GM19463 (cell line): ENCODE results near the gene SIK3.

Experiments used
- ATAC-seq: cut with Tn5 transposase; IDR thresholded peaks from one replicate; pipeline ENCODE4 v1.9.1; 2021; ENCODE audit warnings: mild to moderate bottlenecking, moderate library complexity; ENCODE audit not compliant: unreplicated experiment

SIK3 gene

GRCh38 chr11:117080370-117080769, 17.9 kb downstream of the SIK3 start:
- no peak for ATAC-seq

- ATAC-seq = no peak
These were observed 21.1 kb downstream of the SIK3 start for GRCh38 chr11:117076941-117077691.

- ATAC-seq = no peak
These were observed 23.0 kb downstream of the SIK3 start for GRCh38 chr11:117075186-117075585.

GRCh38 chr11:117074119-117074518, 24.1 kb downstream of the SIK3 start:
- ATAC-seq = no peak

- no peak for ATAC-seq
These were observed 24.7 kb downstream of the SIK3 start for GRCh38 chr11:117073539-117073938.

GRCh38 chr11:117072517-117073461, 25.4 kb downstream of the SIK3 start:
- ATAC-seq = peak; percentile 58

- no peak for ATAC-seq
These were observed 26.9 kb downstream of the SIK3 start for GRCh38 chr11:117071344-117071787.

- no peak for ATAC-seq
These were observed 28.2 kb downstream of the SIK3 start for GRCh38 chr11:117070016-117070415.

GRCh38 chr11:117068303-117068860, 29.8 kb downstream of the SIK3 start:
- ATAC-seq = no peak

GRCh38 chr11:117066959-117067358, 31.3 kb downstream of the SIK3 start:
- no peak for ATAC-seq

- no peak for ATAC-seq
These were observed 34.0 kb downstream of the SIK3 start for GRCh38 chr11:117064275-117064674.

- ATAC-seq = no peak
These were observed 35.7 kb downstream of the SIK3 start for GRCh38 chr11:117062498-117062897.

- ATAC-seq = no peak
These were observed 37.0 kb downstream of the SIK3 start for GRCh38 chr11:117061256-117061655.

GRCh38 chr11:117059611-117060148, 38.5 kb downstream of the SIK3 start:
- ATAC-seq = no peak

GRCh38 chr11:117058761-117059261, 39.4 kb downstream of the SIK3 start:
- no peak for ATAC-seq

- no peak for ATAC-seq
These were observed 40.5 kb downstream of the SIK3 start for GRCh38 chr11:117057727-117058126.

- ATAC-seq = no peak
These were observed 40.9 kb downstream of the SIK3 start for GRCh38 chr11:117057317-117057716.

GRCh38 chr11:117055469-117055868, 42.8 kb downstream of the SIK3 start:
- ATAC-seq = no peak

GRCh38 chr11:117054382-117054781, 43.8 kb downstream of the SIK3 start:
- no peak for ATAC-seq

GRCh38 chr11:117052196-117053149, 45.8 kb downstream of the SIK3 start:
- no peak for ATAC-seq
